ENCODE measurements around the gene EXO5.
"Not testable (repeated sequence)": the region's sequence is repeated elsewhere in the genome, so short reads cannot be mapped to it uniquely, and the experiment has no call there.

EXO5 gene, protein sequence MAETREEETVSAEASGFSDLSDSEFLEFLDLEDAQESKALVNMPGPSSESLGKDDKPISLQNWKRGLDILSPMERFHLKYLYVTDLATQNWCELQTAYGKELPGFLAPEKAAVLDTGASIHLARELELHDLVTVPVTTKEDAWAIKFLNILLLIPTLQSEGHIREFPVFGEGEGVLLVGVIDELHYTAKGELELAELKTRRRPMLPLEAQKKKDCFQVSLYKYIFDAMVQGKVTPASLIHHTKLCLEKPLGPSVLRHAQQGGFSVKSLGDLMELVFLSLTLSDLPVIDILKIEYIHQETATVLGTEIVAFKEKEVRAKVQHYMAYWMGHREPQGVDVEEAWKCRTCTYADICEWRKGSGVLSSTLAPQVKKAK

DNA sequence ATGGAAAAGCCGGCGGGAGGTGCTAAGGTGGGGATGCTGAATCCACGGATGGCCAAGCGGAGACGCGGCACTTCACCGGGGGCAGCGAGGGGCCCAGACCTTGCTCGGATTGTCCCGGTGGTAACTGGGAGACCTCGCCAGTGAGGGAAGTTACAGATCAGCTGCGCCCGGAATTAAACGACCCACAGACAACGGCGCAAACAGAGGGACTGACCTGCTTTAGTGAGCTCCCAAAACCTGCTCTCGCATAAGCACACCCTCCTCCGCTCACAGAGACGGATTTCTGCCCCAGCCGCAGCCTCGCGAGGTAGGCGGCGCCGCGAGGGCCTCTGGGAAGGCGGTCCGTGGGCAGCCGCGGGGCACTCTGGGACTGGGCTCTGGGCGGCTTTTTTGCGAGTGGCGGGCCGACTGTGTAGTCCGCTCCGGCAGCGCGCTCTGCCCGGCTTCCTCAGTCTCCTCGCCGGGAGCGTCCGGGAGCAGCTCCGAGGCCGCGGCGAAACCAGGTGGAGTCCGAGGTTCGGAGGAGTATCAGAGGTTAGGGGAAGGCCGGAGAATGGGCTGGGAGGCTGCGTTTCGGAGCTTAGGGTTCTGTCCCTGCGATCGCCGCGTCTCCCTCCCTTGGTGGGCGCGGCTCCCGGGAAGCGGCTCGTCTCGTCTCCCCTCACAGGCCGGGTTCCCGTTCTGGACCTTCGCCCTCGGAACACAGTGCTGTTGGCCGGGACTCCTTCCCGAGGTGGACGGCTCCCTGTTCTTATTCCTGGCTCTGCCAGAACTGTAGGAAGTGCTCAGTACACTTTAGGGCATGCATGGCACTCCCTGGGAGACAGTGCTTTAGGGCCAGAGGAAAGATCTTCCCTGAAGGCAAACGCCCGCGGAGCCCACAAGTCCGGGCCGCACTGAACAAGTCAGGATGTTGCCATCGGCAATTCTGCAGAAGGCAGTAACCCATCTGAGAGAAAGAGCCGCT, at the start of gene EXO5:
EXO5 (plus strand) TSS at position 393 of the 967 bp plus-strand sequence. CDS start 5,778 bp downstream, outside the sequence.
- DNase-seq (ENCODE audit: low read depth, low spot score): peak; percentile 92

DNA sequence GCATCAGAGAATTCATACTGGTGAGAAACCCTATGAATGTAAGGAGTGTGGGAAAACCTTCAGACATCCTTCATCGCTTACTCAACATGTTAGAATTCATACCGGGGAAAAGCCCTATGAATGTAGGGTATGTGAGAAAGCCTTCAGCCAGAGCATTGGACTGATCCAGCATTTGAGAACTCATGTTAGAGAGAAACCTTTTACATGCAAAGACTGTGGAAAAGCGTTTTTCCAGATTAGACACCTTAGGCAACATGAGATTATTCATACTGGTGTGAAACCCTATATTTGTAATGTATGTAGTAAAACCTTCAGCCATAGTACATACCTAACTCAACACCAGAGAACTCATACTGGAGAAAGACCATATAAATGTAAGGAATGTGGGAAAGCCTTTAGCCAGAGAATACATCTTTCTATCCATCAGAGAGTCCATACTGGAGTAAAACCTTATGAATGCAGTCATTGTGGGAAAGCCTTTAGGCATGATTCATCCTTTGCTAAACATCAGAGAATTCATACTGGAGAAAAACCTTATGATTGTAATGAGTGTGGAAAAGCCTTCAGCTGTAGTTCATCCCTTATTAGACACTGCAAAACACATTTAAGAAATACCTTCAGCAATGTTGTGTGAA, 45.5 kb upstream of the EXO5 start:
- peak; percentile 5 for DNase-seq (ENCODE audit: low read depth, low spot score)

- no peak for DNase-seq (ENCODE audit: low read depth, low spot score)
Observed at GRCh38 chr1:40469327-40469726, 39.2 kb upstream of the EXO5 start.

DNA sequence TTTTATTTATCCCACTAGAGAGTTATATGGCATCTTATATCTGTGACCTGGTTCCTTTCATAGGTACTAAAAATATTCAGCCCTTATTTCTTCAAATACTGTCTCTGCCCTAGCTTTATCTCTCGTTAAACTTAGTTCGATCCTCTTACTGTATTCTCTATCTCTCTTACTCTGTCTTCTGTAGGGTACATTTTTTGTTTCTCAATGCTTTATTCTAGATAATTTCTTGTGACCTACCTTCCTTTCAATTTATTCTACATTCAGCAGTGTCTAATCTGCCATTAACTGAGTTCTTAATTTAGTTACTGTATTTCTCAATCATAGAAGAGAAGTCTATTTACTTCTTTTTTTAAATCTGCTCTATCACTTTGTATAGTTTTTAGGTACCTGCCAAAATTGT, 33.3 kb upstream of the EXO5 start:
- no peak for DNase-seq (ENCODE audit: low read depth, low spot score)

- peak; percentile 89 for DNase-seq (ENCODE audit: low read depth, low spot score)
Observed at GRCh38 chr1:40476924-40477677, 31.5 kb upstream of the EXO5 start, which contains the start of gene ZFP69. TSS of gene ZFP69 (plus strand) at chr1:40477290. CDS start at chr1:40479362, 2,072 bp downstream.

GRCh38 chr1:40477678-40478053, 30.9 kb upstream of the EXO5 start:
- no peak for DNase-seq (ENCODE audit: low read depth, low spot score)

- no peak for DNase-seq (ENCODE audit: low read depth, low spot score)
Observed at GRCh38 chr1:40478276-40478675, 30.3 kb upstream of the EXO5 start.

GRCh38 chr1:40479156-40479555, 29.4 kb upstream of the EXO5 start:
- no peak for DNase-seq (ENCODE audit: low read depth, low spot score)

GRCh38 chr1:40495315-40495903, 13.2 kb upstream of the EXO5 start:
- no peak for DNase-seq (ENCODE audit: low read depth, low spot score)

DNA sequence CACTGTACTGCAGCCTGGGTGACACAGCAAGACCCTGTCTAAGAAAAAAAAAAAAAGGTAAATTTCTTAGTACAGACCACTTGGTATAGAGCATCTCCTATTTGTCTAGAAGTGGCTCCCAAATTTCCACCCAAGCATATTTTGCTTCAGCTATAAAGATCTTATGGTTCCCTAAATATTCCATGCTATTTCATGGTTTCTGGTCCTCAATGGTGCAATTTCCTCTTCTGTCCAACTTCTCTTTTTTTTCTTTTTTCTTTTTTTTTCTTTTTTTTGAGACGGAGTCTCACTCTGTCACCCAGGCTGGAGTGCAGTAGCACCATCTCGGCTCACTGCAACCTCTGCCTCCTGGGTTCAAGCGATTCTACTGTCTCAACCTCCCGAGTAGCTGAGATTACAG, 5.9 kb upstream of the EXO5 start:
- DNase-seq (ENCODE audit: low read depth, low spot score): not testable (repeated sequence)

GRCh38 chr1:40507973-40508372, 594 bp upstream of the EXO5 start:
- DNase-seq (ENCODE audit: low read depth, low spot score): no peak

GRCh38 chr1:40519517-40519916, 10.9 kb downstream of the EXO5 start:
- DNase-seq (ENCODE audit: low read depth, low spot score): no peak

DNA sequence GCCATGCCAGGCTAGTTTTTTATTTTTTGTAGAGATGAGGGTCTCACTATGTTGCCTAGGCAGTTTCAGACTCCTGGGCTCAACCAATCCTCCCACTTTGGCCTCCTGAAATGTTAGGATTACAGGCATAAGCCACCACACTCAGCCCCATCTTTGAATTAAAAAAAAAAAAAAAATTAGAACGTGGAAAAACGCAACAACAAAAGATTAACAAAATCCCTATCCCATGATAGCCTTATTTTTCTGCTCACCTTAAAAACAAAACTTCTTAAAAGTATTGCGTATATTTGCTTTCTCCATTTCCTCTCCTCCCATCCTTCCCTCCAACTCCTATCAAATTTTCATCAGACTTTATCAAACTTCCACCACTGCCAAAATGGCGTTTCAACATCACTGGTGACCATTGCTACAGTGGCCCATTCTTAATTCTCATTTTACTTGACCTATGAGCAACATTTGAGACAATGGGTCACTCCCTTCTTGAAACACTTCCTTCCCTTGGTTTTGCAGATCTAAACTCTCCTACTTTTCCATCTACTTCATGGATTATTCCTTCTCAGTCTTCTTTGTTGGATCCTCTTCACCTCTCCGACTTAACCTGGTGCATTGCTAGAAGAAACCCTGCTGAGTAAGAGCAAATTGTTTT, 22.3 kb downstream of the EXO5 start:
- DNase-seq (ENCODE audit: low read depth, low spot score): no peak

DNA sequence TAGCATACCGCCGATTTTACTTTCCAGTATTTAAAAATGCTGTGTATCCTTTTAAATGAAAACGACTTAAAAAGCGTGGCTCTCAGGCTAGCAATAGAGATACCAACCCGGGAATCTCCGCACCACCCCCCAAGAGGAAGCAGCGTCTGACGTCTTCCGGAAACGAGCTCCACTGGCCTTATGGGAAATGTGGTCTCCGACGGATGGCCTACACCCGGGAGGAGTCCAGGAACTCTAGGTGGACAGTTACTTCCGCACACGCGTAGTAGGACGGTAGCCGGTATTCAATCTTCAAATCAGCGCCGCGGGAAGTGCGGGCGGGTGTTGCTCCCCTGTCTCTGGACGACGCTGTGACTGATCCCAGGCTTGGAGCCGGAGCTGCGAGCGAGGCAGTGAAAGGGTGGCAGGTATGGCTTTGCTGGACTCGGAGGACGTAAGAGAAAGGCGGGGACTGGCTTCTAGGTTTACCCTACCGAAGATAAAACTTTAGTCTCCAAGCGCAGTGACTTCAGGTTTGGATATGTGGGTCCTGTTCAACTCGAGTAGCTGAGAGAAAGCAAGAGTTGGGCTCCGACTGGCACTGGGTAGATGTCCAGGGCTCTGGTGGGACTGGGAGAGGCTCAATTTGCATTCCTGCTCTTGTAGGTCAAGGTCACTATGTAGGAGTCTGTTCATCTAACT, 23.0 kb downstream of the EXO5 start, which contains the start of gene ZNF684:
ZNF684 (plus strand) TSS at position 257 of the 681 bp plus-strand sequence. CDS start 1,530 bp downstream, outside the sequence.
- DNase-seq (ENCODE audit: low read depth, low spot score): peak; percentile 95

GRCh38 chr1:40532062-40532389, 23.5 kb downstream of the EXO5 start:
- no peak for DNase-seq (ENCODE audit: low read depth, low spot score)

DNA sequence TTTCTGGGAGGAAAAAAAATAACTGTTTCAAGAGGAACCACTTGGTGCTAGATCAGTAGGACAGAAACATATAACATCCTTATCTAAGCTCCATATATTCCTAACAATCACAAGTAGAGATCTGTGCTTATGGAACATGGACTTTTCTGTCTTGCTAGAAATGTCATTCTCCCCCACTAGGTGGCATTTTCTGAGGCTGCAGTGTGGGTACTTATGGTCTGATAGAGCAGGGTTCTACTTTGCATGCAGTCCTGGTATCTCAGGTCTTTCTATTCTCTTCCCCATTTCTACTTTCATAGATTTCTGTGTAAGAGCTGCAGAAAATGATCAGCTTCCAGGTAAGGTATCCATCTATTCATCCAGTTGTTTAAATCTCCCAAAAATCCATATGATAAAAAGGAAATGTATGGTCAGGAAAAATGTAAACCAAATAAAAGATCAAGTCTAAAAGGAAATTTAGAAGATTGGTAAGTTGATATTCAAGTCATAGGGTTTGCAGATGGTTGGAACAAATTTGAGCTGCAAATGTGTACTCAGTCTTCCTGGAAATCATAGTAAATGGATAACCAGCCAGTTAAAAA, 24.4 kb downstream of the EXO5 start:
- DNase-seq (ENCODE audit: low read depth, low spot score): peak; percentile 59

DNA sequence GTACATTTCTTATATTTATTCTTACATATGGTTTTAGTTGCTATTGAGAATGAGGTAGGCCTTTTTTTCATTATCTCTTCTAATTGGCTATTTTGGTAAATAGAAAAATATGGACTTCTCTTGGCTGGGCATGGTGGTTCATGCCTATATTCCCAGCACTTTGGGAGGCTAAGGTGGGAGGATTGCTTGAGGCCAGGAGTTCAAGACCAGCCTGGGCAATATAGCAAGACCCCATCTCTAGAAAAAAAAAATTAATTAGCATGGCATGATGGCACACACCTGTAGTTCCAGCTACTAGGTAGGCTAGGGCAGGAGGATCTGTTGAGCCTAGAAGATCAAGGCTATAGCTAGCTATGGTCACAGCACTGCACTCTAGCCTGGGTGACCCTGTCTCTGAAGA, 26.0 kb downstream of the EXO5 start:
- DNase-seq (ENCODE audit: low read depth, low spot score): no peak

DNA sequence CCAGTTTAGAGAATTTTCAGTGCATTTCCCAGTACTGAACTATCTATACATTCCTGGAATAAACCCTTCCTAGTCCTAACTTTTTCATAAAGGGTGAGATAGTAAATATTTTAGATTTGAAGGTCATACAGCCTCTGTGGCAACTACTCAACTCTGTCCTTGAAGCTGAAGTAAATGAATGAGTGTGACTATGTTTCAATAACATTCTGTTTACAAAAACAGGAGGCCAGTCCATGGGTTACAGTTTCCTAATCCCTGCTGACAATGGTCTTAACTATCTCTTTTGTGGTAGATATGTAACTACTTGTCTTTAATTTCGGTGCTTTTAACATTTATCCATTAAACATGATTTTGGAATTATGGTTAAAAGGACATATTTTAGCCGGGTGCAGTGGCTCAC, 27.2 kb downstream of the EXO5 start:
- DNase-seq (ENCODE audit: low read depth, low spot score): no peak

GRCh38 chr1:40539338-40539737, 30.8 kb downstream of the EXO5 start:
- DNase-seq (ENCODE audit: low read depth, low spot score): no peak
